Neural progenitor cell (in vitro differentiated cells): Measurements from ENCODE around the gene PTPA. TPM values are rescaled to one million over a fixed set of nuclear protein-coding genes. Genes with fewer than 3 reads are reported as not detected.

Experiments used
- DNase-seq: peaks from one replicate; pipeline ENCODE4 v3.0.0-alpha.2; 2016; ENCODE audit warnings: low spot score
- H2AFZ ChIP-seq: fragments of 200-600 bp; sonication (generic); replicated peaks from 2 replicates; pipeline ENCODE4 v1.6.1; 2016; ENCODE audit warnings: antibody characterized with exemption
- H3F3A ChIP-seq: fragments of 200-600 bp; sonication (generic); 2 replicates; pipeline ENCODE4 v1.6.1; 2016; ENCODE audit warnings: antibody characterized with exemption, low read depth
- H3K27ac ChIP-seq: fragments of 200-600 bp; sonication (generic); 2 replicates; pipeline ENCODE4 v1.5.1; 2016; ENCODE audit warnings: mild to moderate bottlenecking
- H3K27me3 ChIP-seq: fragments of 200-600 bp; sonication (generic); 2 replicates; pipeline ENCODE4 v1.6.1; 2016; ENCODE audit warnings: mild to moderate bottlenecking, moderate library complexity
- H3K36me3 ChIP-seq: fragments of 200-600 bp; sonication (generic); 2 replicates; pipeline ENCODE4 v1.5.1; 2016
- H3K4me1 ChIP-seq: fragments of 200-600 bp; sonication (generic); 2 replicates; pipeline ENCODE4 v1.6.1; 2016; ENCODE audit warnings: mixed run types
- H3K4me2 ChIP-seq: fragments of 200-600 bp; sonication (generic); 2 replicates; pipeline ENCODE4 v1.6.1; 2016
- H3K4me3 ChIP-seq: fragments of 200-600 bp; sonication (generic); 2 replicates; pipeline ENCODE4 v1.5.1; 2016
- H3K79me2 ChIP-seq: fragments of 200-600 bp; sonication (generic); 2 replicates; pipeline ENCODE4 v1.6.1; 2016; ENCODE audit warnings: low read depth
- H3K9ac ChIP-seq: fragments of 200-600 bp; sonication (generic); 2 replicates; pipeline ENCODE4 v1.6.1; 2016
- H3K9me3 ChIP-seq: fragments of 200-600 bp; sonication (generic); 2 replicates; pipeline ENCODE4 v1.5.1; 2016; ENCODE audit warnings: low read depth
- H4K20me1 ChIP-seq: fragments of 200-600 bp; sonication (generic); 2 replicates; pipeline ENCODE4 v1.6.1; 2016; ENCODE audit warnings: low read depth
- H3K27ac Mint-ChIP-seq: 3 replicates; pipeline ENCODE4 v1.8.0; 2021; ENCODE audit warnings: mixed read lengths
- H3K27me3 Mint-ChIP-seq: 2 replicates; pipeline ENCODE4 v1.8.0; 2022; ENCODE audit warnings: low read depth, mild to moderate bottlenecking, inconsistent platforms, moderate library complexity, mixed read lengths; ENCODE audit not compliant: insufficient read depth
- H3K36me3 Mint-ChIP-seq: 3 replicates; pipeline ENCODE4 v1.8.0; 2021; ENCODE audit warnings: mixed read lengths
- H3K4me1 Mint-ChIP-seq: 3 replicates; pipeline ENCODE4 v1.8.0; 2021; ENCODE audit warnings: mixed read lengths
- H3K4me3 Mint-ChIP-seq: 3 replicates; pipeline ENCODE4 v1.8.0; 2021; ENCODE audit warnings: mild to moderate bottlenecking, moderate library complexity, mixed read lengths
- H3K9me3 Mint-ChIP-seq: 3 replicates; pipeline ENCODE4 v1.8.0; 2020; ENCODE audit warnings: mixed read lengths
- EZH2 ChIP-seq: fragments of 200-600 bp; sonication (generic); IDR thresholded peaks from 2 replicates; pipeline ENCODE4 v1.6.1; 2017; ENCODE audit warnings: antibody characterized with exemption, mild to moderate bottlenecking, moderate library complexity
- EZH2phosphoT487 ChIP-seq: fragments of 200-600 bp; sonication (generic); IDR thresholded peaks from 2 replicates; pipeline ENCODE4 v1.6.1; 2017; ENCODE audit warnings: antibody characterized with exemption
- total RNA-seq: library from RNA; depleted of rRNA; stranded (reverse); fragments of >200 nt; gene quantifications from 2 replicates; pipeline ENCODE4 v1.2.3, GENCODE V29; 2015; ENCODE audit warnings: low replicate concordance
- TF ChIP-seq, protein P1 (sequence below): fragments of 200-600 bp; sonication (generic); IDR thresholded peaks from 2 replicates; pipeline ENCODE4 v1.5.1; 2017; ENCODE audit warnings: antibody characterized with exemption, mild to moderate bottlenecking

The PTPA gene
- total RNA-seq, 1 donor from 2014 or later, result 82.4 TPM

DNA sequence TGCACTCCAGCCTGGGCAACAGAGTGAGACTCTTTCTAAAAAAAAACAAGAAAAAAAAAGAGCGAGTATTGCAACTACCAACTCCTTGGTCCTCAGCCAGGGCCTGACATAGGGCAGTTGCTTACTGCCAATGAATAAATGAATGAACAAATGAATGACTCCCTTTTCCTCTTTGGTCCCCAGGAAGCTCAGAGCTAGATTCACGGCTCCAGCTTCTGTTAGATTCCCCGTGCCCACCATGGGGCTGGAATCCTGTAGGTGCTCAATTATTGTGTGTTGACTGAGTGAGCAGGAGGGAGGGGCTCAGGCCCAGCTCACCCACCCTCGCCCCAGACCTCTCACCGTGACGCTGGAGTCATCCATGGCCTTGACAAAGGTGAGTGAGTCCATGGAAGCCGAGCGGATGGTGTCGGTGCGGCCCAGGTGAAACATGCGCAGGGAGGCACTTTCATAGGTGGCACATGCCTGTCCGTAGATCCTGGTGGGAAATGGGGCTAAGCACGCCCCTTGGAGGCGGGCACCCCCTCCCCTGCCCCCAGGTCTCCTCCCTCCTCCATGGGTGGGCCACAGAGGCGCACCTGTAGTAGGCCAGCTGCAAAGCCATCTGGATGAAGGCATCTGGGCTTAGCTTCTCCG, 13.4 kb upstream of the PTPA start:
- Histone ChIP-seq H3F3A (no peaks in the 10 kb centered on the region), H3K9ac (no peak overlapping the region), H3K79me2 (no peaks in the 10 kb centered on the region), H3K9me3 (no peaks in the 10 kb centered on the region), H2AFZ (no peak overlapping the region), H3K4me2 (no peak overlapping the region), H3K4me1 (no peaks in the 10 kb centered on the region), H3K36me3 (no peaks in the 10 kb centered on the region), H4K20me1 (no peaks in the 10 kb centered on the region), H3K4me3 (no peak overlapping the region), H3K27ac (no peak overlapping the region), H3K27me3 (no peaks in the 10 kb centered on the region)
- Mint-ChIP-seq H3K27ac (no peak overlapping the region), H3K36me3 (peaks cover 4% of the 10 kb centered on the region), H3K27me3 (peaks cover 9% of the 10 kb centered on the region), H3K4me3 (no peak overlapping the region), H3K9me3 (no peaks in the 10 kb centered on the region), H3K4me1 (peaks cover 10% of the 10 kb centered on the region)
- TF ChIP-seq EZH2 (no peak), EZH2phosphoT487 (no peak)
- TF ChIP-seq, protein P1, sequence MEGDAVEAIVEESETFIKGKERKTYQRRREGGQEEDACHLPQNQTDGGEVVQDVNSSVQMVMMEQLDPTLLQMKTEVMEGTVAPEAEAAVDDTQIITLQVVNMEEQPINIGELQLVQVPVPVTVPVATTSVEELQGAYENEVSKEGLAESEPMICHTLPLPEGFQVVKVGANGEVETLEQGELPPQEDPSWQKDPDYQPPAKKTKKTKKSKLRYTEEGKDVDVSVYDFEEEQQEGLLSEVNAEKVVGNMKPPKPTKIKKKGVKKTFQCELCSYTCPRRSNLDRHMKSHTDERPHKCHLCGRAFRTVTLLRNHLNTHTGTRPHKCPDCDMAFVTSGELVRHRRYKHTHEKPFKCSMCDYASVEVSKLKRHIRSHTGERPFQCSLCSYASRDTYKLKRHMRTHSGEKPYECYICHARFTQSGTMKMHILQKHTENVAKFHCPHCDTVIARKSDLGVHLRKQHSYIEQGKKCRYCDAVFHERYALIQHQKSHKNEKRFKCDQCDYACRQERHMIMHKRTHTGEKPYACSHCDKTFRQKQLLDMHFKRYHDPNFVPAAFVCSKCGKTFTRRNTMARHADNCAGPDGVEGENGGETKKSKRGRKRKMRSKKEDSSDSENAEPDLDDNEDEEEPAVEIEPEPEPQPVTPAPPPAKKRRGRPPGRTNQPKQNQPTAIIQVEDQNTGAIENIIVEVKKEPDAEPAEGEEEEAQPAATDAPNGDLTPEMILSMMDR, result no peak
- DNase-seq, result no peak

DNA sequence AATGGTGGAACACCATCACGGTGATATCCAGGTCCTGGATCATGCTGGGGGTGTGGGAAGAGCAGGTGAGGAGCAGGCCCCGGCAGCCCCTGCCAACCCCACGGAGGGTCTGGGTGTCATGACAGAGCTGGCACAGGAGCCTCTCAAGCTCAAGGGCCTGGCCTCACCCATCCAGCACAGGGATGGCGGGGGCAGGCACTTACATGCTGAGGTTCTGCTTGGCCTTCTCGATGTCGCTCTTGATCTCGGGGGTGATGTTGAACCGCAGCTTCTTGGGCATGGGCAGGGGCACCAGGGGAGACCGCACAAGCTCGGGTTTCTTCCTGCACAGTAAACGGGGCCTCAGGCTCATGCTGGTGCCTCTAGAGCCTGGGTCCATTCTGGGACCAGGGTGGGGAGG, 12.9 kb upstream of the PTPA start:
- H3K36me3 Mint-ChIP-seq, result peaks cover 4% of the 10 kb centered on the region
- TF ChIP-seq, protein P1, result no peak
- TF ChIP-seq EZH2 (no peak), EZH2phosphoT487 (no peak)
- H3K27me3 Mint-ChIP-seq, result peaks cover 9% of the 10 kb centered on the region

DNA sequence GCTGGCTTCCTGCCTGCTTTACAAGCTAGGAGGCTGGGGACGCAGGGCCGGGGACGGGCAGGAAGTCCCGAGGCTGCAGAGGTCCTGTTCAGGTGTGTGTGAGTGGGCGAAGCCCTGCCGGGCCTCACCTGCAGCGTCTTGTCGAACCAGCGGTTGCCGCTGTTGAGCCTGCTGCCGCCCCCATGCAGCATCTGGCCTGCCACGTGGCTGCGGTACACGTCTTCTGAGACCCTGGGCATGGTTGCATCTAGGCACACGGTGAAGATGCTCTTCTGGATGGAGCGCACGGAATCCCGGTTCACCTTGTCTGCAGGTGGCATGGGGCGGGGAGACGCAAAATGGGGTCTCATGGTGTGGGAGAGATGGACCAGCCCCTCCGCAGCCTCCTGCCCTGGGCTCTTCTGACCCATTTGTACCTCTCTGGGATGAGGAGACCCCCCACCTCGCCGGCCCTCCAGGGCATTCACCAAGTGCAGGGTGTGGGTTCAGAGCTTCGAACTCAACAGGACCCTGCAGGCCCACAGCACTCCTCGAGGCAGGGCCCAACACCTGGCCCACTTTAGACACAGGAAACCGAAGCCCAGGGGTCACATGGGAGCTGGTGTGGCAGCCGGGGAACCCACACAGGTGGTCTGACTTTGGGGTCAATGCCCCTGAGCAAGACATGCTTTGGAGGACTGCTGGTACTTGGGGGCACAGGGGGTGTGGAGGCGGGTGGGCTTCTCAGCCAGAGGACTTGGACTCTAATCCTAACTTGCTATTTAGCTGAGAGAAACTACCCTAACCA, 10.6 kb upstream of the PTPA start:
- Mint-ChIP-seq H3K36me3 (peaks cover 4% of the 10 kb centered on the region), H3K4me3 (no peak overlapping the region), H3K4me1 (peaks cover 4% of the 10 kb centered on the region), H3K27ac (no peak overlapping the region), H3K9me3 (no peaks in the 10 kb centered on the region), H3K27me3 (peaks cover 7% of the 10 kb centered on the region)
- Histone ChIP-seq H3K36me3 (no peaks in the 10 kb centered on the region), H3K79me2 (no peaks in the 10 kb centered on the region), H2AFZ (no peak overlapping the region), H3K9me3 (no peaks in the 10 kb centered on the region), H3K27me3 (no peaks in the 10 kb centered on the region), H3K4me2 (no peak overlapping the region), H3F3A (no peaks in the 10 kb centered on the region), H3K4me3 (no peak overlapping the region), H3K4me1 (no peaks in the 10 kb centered on the region), H4K20me1 (no peaks in the 10 kb centered on the region), H3K27ac (no peak overlapping the region), H3K9ac (no peak overlapping the region)
- no peak for TF ChIP-seq EZH2phosphoT487
- TF ChIP-seq EZH2, result no peak
- TF ChIP-seq, protein P1, result no peak
- no peak for DNase-seq

More for the DNA sequence above, 12.9 kb upstream of the PTPA start:
- DNase-seq, result no peak
- H3K27ac ChIP-seq, result no peak overlapping the region
- H3K9me3 Mint-ChIP-seq, result no peaks in the 10 kb centered on the region
- peaks cover 10% of the 10 kb centered on the region for H3K4me1 Mint-ChIP-seq
- no peak overlapping the region for H3K4me3 Mint-ChIP-seq
- no peaks in the 10 kb centered on the region for H3K4me1 ChIP-seq
- H3K4me3 ChIP-seq, result no peak overlapping the region
- no peaks in the 10 kb centered on the region for H3F3A ChIP-seq
- no peaks in the 10 kb centered on the region for H3K9me3 ChIP-seq
- H3K27me3 ChIP-seq, result no peaks in the 10 kb centered on the region
- no peak overlapping the region for H2AFZ ChIP-seq
- H3K27ac Mint-ChIP-seq, result no peak overlapping the region
- H3K9ac ChIP-seq, result no peak overlapping the region
- H3K79me2 ChIP-seq, result no peaks in the 10 kb centered on the region
- H3K4me2 ChIP-seq, result no peak overlapping the region
- H3K36me3 ChIP-seq, result no peaks in the 10 kb centered on the region
- no peaks in the 10 kb centered on the region for H4K20me1 ChIP-seq
